Subcutaneous abdominal adipose tissue (tissue), 5 donors: ENCODE results near the gene SNX27.
A peak's percentile ranks its signal among the peaks of the same experiment; 100 is the strongest.
"Not testable (repeated sequence)": the region's sequence is repeated elsewhere in the genome, so short reads cannot be mapped to it uniquely, and the experiment has no call there.

ENCODE experiments used
- H3K27ac ChIP-seq: one replicate; pipeline ENCODE4 v1.7.0; 2013; ENCODE audit warnings: low read depth, mild to moderate bottlenecking, inconsistent platforms, low read length, moderate library complexity
- H3K27me3 ChIP-seq, 5 donors: one replicate each; pipeline ENCODE4 v1.7.0; 2013; ENCODE audit warnings: low read length in 5 of 5, inconsistent platforms in 1 of 5; ENCODE audit not compliant: control insufficient read depth in 5 of 5, insufficient read depth in 4 of 5
- H3K36me3 ChIP-seq, 5 donors: one replicate each; pipeline ENCODE4 v1.7.0; 2013; ENCODE audit warnings: low read length in 5 of 5; ENCODE audit not compliant: control insufficient read depth in 5 of 5, insufficient read depth in 5 of 5
- H3K4me1 ChIP-seq, 5 donors: one replicate each; pipeline ENCODE4 v1.7.0; 2013; ENCODE audit warnings: low read length in 5 of 5, mild to moderate bottlenecking in 3 of 5, moderate library complexity in 1 of 5; ENCODE audit not compliant: control insufficient read depth in 5 of 5, insufficient read depth in 5 of 5
- H3K4me3 ChIP-seq, 5 donors: one replicate each; pipeline ENCODE4 v1.7.0; 2013; ENCODE audit warnings: low read length in 5 of 5, low read depth in 1 of 5
- H3K9ac ChIP-seq, 5 donors: one replicate each; pipeline ENCODE4 v1.7.0; 2013; ENCODE audit warnings: low read length in 5 of 5, mild to moderate bottlenecking in 4 of 5, moderate library complexity in 3 of 5
- H3K9me3 ChIP-seq, 5 donors: one replicate each; pipeline ENCODE4 v1.7.0; 2013; ENCODE audit warnings: low read length in 5 of 5; ENCODE audit not compliant: control insufficient read depth in 5 of 5
- donor health status: healthy.
- donor health status: healthy.
- donor health status: healthy.
- donor health status: healthy.
- donor health status: healthy.

The SNX27 gene

GRCh38 chr1:151723726-151724370 lies 112.0 kb downstream of the SNX27 start:
- Histone ChIP-seq H3K9me3 (no peaks in the 10 kb centered on the region), H3K27ac (no peak overlapping the region), H3K36me3 (no peaks in the 10 kb centered on the region), H3K9ac (no peak overlapping the region), H3K4me1 (peaks cover 0 to 20% (median 17%) of the 10 kb centered on the region in 5 donors), H3K27me3 (peaks cover 5 to 32% (median 21%) of the 10 kb centered on the region in 5 donors), H3K4me3 (no peak overlapping the region)

- Histone ChIP-seq H3K9ac (no peak overlapping the region), H3K27me3 (peaks cover 16 to 52% (median 21%) of the 10 kb centered on the region in 5 donors), H3K4me1 (peaks cover 0 to 4% (median 0%) of the 10 kb centered on the region in 5 donors), H3K4me3 (no peak overlapping the region), H3K27ac (no peak overlapping the region), H3K9me3 (no peaks in the 10 kb centered on the region), H3K36me3 (no peaks in the 10 kb centered on the region)
Measured at GRCh38 chr1:151728151-151729054, 116.6 kb downstream of the SNX27 start.

- H3K36me3 ChIP-seq, result no peaks in the 10 kb centered on the region
- no peak overlapping the region for H3K4me3 ChIP-seq
- no peak overlapping the region for H3K27ac ChIP-seq
- peaks cover 0 to 4% (median 0%) of the 10 kb centered on the region in 5 donors for H3K4me1 ChIP-seq
- H3K9me3 ChIP-seq, result no peaks in the 10 kb centered on the region
- no peak overlapping the region for H3K9ac ChIP-seq
- H3K27me3 ChIP-seq, result peaks cover 13 to 47% (median 17%) of the 10 kb centered on the region in 5 donors
Measured at GRCh38 chr1:151729157-151729965, 117.5 kb downstream of the SNX27 start.

GRCh38 chr1:151729966-151730291 lies 118.1 kb downstream of the SNX27 start:
- Histone ChIP-seq H3K9me3 (no peaks in the 10 kb centered on the region), H3K27me3 (peaks cover 13 to 44% (median 15%) of the 10 kb centered on the region in 5 donors), H3K36me3 (no peaks in the 10 kb centered on the region), H3K4me1 (peaks cover 0 to 4% (median 1%) of the 10 kb centered on the region in 5 donors), H3K4me3 (no peak overlapping the region), H3K27ac (no peak overlapping the region), H3K9ac (no peak overlapping the region)

- H3K27me3 ChIP-seq, result peaks cover 0 to 24% (median 13%) of the 10 kb centered on the region in 5 donors
- peaks cover 0 to 3% (median 2%) of the 10 kb centered on the region in 5 donors for H3K4me1 ChIP-seq
- no peak overlapping the region for H3K27ac ChIP-seq
- H3K9ac ChIP-seq, result no peak overlapping the region
- no peaks in the 10 kb centered on the region for H3K36me3 ChIP-seq
- no peak overlapping the region for H3K4me3 ChIP-seq
- H3K9me3 ChIP-seq, result peaks cover 0 to 9% (median 6%) of the 10 kb centered on the region in 5 donors
Measured at GRCh38 chr1:151733126-151733525, 121.3 kb downstream of the SNX27 start.

- H3K9me3 ChIP-seq, H3K4me3 ChIP-seq, H3K36me3 ChIP-seq, H3K4me1 ChIP-seq, H3K9ac ChIP-seq, H3K27ac ChIP-seq: not testable (repeated sequence)
- peaks cover 0 to 20% (median 13%) of the 10 kb centered on the region in 5 donors for H3K27me3 ChIP-seq
Measured at GRCh38 chr1:151733995-151734394, 122.1 kb downstream of the SNX27 start.

GRCh38 chr1:151737026-151737425 lies 125.2 kb downstream of the SNX27 start:
- Histone ChIP-seq H3K4me1 (peaks cover 0 to 6% (median 2%) of the 10 kb centered on the region in 5 donors), H3K4me3 (no peak overlapping the region), H3K27me3 (peaks cover 0 to 5% (median 0%) of the 10 kb centered on the region in 5 donors)

GRCh38 chr1:151737479-151737878 lies 125.6 kb downstream of the SNX27 start:
- Histone ChIP-seq H3K4me1 (peaks cover 0 to 6% (median 2%) of the 10 kb centered on the region in 5 donors), H3K4me3 (no peak overlapping the region), H3K27me3 (peaks cover 0 to 4% (median 0%) of the 10 kb centered on the region in 5 donors), H3K27ac (no peak overlapping the region), H3K36me3 (no peaks in the 10 kb centered on the region), H3K9ac (no peak overlapping the region), H3K9me3 (peaks cover 0 to 9% (median 6%) of the 10 kb centered on the region in 5 donors)

More at GRCh38 chr1:151737026-151737425, 125.2 kb downstream of the SNX27 start:
- no peak overlapping the region for H3K27ac ChIP-seq
- peaks cover 0 to 9% (median 6%) of the 10 kb centered on the region in 5 donors for H3K9me3 ChIP-seq
- H3K36me3 ChIP-seq, result no peaks in the 10 kb centered on the region
- H3K9ac ChIP-seq, result no peak overlapping the region

- H3K27ac ChIP-seq, result no peak overlapping the region
- peak overlapping the region in 1 of 5 donors; percentile 41 for H3K9ac ChIP-seq
- peaks cover 0 to 9% (median 6%) of the 10 kb centered on the region in 5 donors for H3K9me3 ChIP-seq
- no peaks in the 10 kb centered on the region for H3K27me3 ChIP-seq
- no peak overlapping the region for H3K4me3 ChIP-seq
- peaks cover 0 to 6% (median 2%) of the 10 kb centered on the region in 5 donors for H3K4me1 ChIP-seq
- no peaks in the 10 kb centered on the region for H3K36me3 ChIP-seq
Measured at GRCh38 chr1:151739590-151740355, 127.9 kb downstream of the SNX27 start.
